ENCODE results near the gene KIAA1217.

GRCh38 chr10:24202181-24202570 is 6.8 kb upstream of the KIAA1217 start:
- TF ChIP-seq CTCF (IDR thresholded peaks at IDR 0.05) (no peak), POLR2A (IDR thresholded peaks at IDR 0.05) (no peak)
